Measurements from ENCODE around the gene CCDC9. TPM values are rescaled to one million over a fixed set of nuclear protein-coding genes. Genes with fewer than 3 reads are reported as not detected.
A peak's percentile ranks its signal among the peaks of the same experiment; 100 is the strongest.

Gene CCDC9
- total RNA-seq, 1 experiment from 2014 or later: 36.9 TPM

- H2BK5ac ChIP-seq (ENCODE audit: insufficient read length, low read length): no peak overlapping the region
- H3K4me2 ChIP-seq (ENCODE audit: insufficient read depth, insufficient read length, low read length): no peak overlapping the region
- no peak overlapping the region for H2BK120ac ChIP-seq (ENCODE audit: low read depth, low read length, poor library complexity, severe bottlenecking)
- H3T11ph ChIP-seq (ENCODE audit: low read length): no peak overlapping the region
- H2AK5ac ChIP-seq (ENCODE audit: insufficient read length, low read length): no peak overlapping the region
- no peak overlapping the region for H4K8ac ChIP-seq (replicated peaks; ENCODE audit: insufficient read length, low read depth, low read length)
- peaks cover 0 to under 1% of the 10 kb centered on the region in 2 experiments; a peak in 2 of 5 replicates for H3K9me3 Mint-ChIP-seq
- peak overlapping the region in 1 of 2 experiments; percentile 27; a peak in 1 of 5 replicates for H3K4me3 Mint-ChIP-seq
- H3K14ac ChIP-seq (ENCODE audit: insufficient read depth, low read length): peak overlapping the region; percentile 33; the same call in 1 of the 2 replicates
- H2BK12ac ChIP-seq (ENCODE audit: insufficient read length, low read depth, low read length): no peak overlapping the region
- no peak overlapping the region for H2AFZ ChIP-seq (ENCODE audit: low read length)
- no peak for TF ChIP-seq CTCF (conservative IDR thresholded peaks at IDR 0.05)
- peaks cover 14% of the 10 kb centered on the region for H3K23me2 ChIP-seq (ENCODE audit: insufficient read length, low read depth, low read length, poor library complexity, severe bottlenecking)
- H4K91ac ChIP-seq (ENCODE audit: insufficient read length, low read depth, low read length): no peak overlapping the region
- peaks cover 17 to 25% of the 10 kb centered on the region in 2 experiments for H3K4me1 Mint-ChIP-seq
- H2BK15ac ChIP-seq (ENCODE audit: low read depth, low read length): no peak overlapping the region
- peak; percentile 95 for DNase-seq
- peaks cover 26% of the 10 kb centered on the region for H3K27me3 Mint-ChIP-seq (ENCODE audit: low read depth)
- H3K4me1 ChIP-seq (ENCODE audit: insufficient read depth, low read length): peaks cover 3% of the 10 kb centered on the region; the same call in 1 of the 2 replicates
- H3K18ac ChIP-seq (ENCODE audit: insufficient read length, low read depth, low read length): peak overlapping the region; percentile 22
- no CpG with 5 or more reads among the region's 27 CpGs for WGBS (ENCODE audit: extremely low coverage, insufficient read length, low lambda C conversion rate)
- H3K9ac ChIP-seq (ENCODE audit: extremely low read depth, insufficient read length, low read length): no peak overlapping the region
- H3K27ac ChIP-seq (ENCODE audit: insufficient read length, low read depth, low read length): no peak overlapping the region
- H3K27ac Mint-ChIP-seq: no peak overlapping the region
- no peak overlapping the region for H2BK20ac ChIP-seq (ENCODE audit: low read depth, low read length, poor library complexity, severe bottlenecking)
- H3K9me3 ChIP-seq (ENCODE audit: control insufficient read depth, low read depth, low read length): no peaks in the 10 kb centered on the region
- H3K4ac ChIP-seq (ENCODE audit: low read depth, low read length): no peak overlapping the region
- H3K56ac ChIP-seq (ENCODE audit: insufficient read length, low read depth, low read length): no peak overlapping the region
- H3K79me1 ChIP-seq (ENCODE audit: insufficient read depth, low read depth, low read length, poor library complexity, severe bottlenecking): no peaks in the 10 kb centered on the region
- H3K79me2 ChIP-seq (ENCODE audit: insufficient read depth, low read length): no peaks in the 10 kb centered on the region
- H4K5ac ChIP-seq (ENCODE audit: insufficient read length, low read depth, low read length): no peak overlapping the region
- no peak overlapping the region for H3K23ac ChIP-seq (ENCODE audit: insufficient read length, low read depth, low read length)
- no peaks in the 10 kb centered on the region; a peak in 1 of 7 replicates for H3K36me3 Mint-ChIP-seq (ENCODE audit: insufficient read depth in 1 of 3, low read depth in 3 of 3)
- peaks cover 2% of the 10 kb centered on the region; the same call in 1 of the 2 replicates for H3K27me3 ChIP-seq (ENCODE audit: insufficient read depth, low read length)
- no peaks in the 10 kb centered on the region for H4K20me1 ChIP-seq (ENCODE audit: control insufficient read depth, insufficient read depth, insufficient read length)
Observed at GRCh38 chr19:47240996-47241918, 15.1 kb upstream of the CCDC9 start.

All from H9 (cell line).